ENCODE data around the gene GSTT2B. TPM values are rescaled to one million over a fixed set of nuclear protein-coding genes. Genes with fewer than 3 reads are reported as not detected.
"Not testable (repeated sequence)": the region's sequence is repeated elsewhere in the genome, so short reads cannot be mapped to it uniquely, and the experiment has no call there.

GSTT2B gene
- total RNA-seq, 1 donor from 2014 or later: 4.8 TPM

DNA sequence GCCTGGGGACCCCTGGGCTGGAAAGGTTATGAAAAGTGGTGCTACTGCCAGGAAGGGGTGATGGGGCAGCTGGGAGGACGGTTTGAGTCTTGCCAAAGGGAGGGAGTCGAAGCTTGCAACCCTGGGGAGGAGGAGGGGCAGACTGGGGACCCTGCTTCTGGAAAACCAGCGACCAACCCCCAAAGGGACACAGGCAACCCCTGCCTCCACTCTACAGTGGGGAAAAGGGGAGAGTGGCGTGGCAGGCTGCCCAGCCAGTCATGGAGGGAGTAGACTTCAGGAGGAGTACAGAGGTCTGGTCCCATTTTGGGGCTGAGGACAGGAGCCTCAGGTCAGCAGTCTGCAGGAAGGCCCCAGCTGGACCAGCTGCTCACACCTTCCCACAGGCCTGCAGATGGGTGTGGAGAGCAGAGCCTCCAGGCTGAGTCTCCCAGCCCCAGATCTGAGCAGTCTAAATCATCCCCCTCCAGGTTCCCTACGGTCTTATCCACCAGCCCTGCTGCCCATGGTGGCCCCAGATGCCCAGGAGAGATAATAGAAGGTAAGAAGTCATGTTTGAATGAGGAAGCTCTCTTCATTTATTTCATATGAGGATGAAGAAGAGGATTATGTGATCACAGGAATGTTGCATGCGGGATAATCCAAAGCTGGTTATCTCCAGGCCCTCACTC is 10.0 kb upstream of the GSTT2B start:
- H3K4me3 Mint-ChIP-seq (ENCODE audit: low read depth): no peak overlapping the region
- no peak for DNase-seq (ENCODE audit: low spot score, unreplicated experiment)
- TF ChIP-seq, protein P1, sequence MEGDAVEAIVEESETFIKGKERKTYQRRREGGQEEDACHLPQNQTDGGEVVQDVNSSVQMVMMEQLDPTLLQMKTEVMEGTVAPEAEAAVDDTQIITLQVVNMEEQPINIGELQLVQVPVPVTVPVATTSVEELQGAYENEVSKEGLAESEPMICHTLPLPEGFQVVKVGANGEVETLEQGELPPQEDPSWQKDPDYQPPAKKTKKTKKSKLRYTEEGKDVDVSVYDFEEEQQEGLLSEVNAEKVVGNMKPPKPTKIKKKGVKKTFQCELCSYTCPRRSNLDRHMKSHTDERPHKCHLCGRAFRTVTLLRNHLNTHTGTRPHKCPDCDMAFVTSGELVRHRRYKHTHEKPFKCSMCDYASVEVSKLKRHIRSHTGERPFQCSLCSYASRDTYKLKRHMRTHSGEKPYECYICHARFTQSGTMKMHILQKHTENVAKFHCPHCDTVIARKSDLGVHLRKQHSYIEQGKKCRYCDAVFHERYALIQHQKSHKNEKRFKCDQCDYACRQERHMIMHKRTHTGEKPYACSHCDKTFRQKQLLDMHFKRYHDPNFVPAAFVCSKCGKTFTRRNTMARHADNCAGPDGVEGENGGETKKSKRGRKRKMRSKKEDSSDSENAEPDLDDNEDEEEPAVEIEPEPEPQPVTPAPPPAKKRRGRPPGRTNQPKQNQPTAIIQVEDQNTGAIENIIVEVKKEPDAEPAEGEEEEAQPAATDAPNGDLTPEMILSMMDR (IDR thresholded peaks at IDR 0.05; ENCODE audit: unreplicated experiment): no peak
- no peaks in the 10 kb centered on the region for H3K9me3 Mint-ChIP-seq (ENCODE audit: low read depth)
- H3K27me3 Mint-ChIP-seq: no peaks in the 10 kb centered on the region
- no peak overlapping the region for H3K27ac Mint-ChIP-seq
- peaks cover 15% of the 10 kb centered on the region for H3K36me3 Mint-ChIP-seq (ENCODE audit: insufficient read depth)
- H3K4me1 Mint-ChIP-seq (ENCODE audit: low read depth): no peaks in the 10 kb centered on the region

DNA sequence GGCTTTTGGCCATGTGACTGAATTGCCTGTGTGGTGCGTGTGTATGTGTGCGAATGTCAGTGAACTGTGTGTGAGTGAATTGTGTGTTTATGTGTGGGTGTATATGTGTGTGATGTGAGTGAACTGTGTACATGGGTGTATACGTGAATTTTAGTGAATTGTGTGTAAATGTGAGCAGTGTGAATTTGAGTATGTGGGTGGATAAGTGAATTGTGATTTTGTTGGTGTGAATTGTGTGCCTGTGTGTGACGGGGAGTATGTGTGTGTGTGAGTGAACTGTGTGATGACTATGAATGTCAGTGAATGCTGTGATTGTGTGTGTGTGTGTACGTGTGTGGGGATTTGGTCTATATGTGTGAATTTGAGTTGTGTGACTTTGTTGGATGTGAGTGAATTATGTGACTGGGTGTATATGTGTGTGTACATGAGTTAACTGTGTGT is 9.2 kb upstream of the GSTT2B start:
- H3K9me3 Mint-ChIP-seq (ENCODE audit: low read depth): no peaks in the 10 kb centered on the region

DNA sequence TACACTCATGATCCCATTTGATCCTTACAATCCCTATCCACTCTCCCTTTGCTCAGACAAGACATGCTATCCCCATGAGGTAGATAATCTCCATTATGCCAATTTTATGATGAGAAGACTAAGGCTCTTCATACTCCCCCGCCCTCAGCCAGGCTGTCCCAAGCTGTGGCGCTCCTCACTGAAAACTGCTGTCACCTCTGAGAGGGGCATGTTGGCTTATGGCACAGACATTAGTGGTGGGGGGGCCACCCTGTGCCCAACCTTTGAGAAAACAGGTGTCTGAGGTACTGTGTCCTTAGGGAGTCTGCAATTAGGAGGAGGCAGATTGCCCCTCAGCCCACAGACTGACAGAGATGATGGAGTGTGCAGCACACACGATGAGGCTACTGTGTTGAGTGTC is 8.1 kb upstream of the GSTT2B start:
- no peak overlapping the region for H3K27ac Mint-ChIP-seq
- DNase-seq (ENCODE audit: low spot score, unreplicated experiment): no peak

More for the DNA sequence above, 9.2 kb upstream of the GSTT2B start:
- TF ChIP-seq, protein P1 (IDR thresholded peaks at IDR 0.05; ENCODE audit: unreplicated experiment): no peak
- no peak overlapping the region for H3K27ac Mint-ChIP-seq
- no peak for DNase-seq (ENCODE audit: low spot score, unreplicated experiment)
- peaks cover 15% of the 10 kb centered on the region for H3K36me3 Mint-ChIP-seq (ENCODE audit: insufficient read depth)
- H3K27me3 Mint-ChIP-seq: no peaks in the 10 kb centered on the region
- H3K4me3 Mint-ChIP-seq (ENCODE audit: low read depth): no peak overlapping the region
- H3K4me1 Mint-ChIP-seq (ENCODE audit: low read depth): no peaks in the 10 kb centered on the region

DNA sequence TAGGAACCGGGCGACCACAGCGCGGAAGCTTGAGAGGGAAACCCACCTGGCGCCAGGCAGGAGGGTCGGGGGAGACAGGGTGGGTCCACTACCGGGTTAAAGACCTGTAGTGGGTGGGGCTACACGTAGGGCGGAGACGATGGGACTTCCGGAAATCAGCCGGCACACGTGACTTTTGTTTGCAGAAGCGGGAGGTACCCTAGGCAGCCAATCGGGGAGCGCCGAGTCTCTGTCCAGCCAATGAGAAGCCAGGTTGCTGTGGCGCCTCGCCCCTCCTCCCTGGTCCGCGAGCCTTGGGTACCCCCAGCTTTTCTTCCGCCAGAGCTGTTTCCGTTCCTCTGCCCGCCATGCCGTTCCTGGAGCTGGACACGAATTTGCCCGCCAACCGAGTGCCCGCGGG is 5.6 kb upstream of the GSTT2B start, which contains the start of gene DDTL:
Gene DDTL, plus strand, starts transcription at position 321 of the 400 bp plus-strand sequence. Its CDS starts 27 bp downstream, at position 348.
- H3K27me3 Mint-ChIP-seq; H3K9me3 Mint-ChIP-seq (ENCODE audit: low read depth); DNase-seq (ENCODE audit: low spot score, unreplicated experiment); H3K4me3 Mint-ChIP-seq (ENCODE audit: low read depth); H3K27ac Mint-ChIP-seq; H3K4me1 Mint-ChIP-seq (ENCODE audit: low read depth): not testable (repeated sequence)
- H3K36me3 Mint-ChIP-seq (ENCODE audit: insufficient read depth): peaks cover 15% of the 10 kb centered on the region

More for the DNA sequence above, 8.1 kb upstream of the GSTT2B start:
- no peaks in the 10 kb centered on the region for H3K4me1 Mint-ChIP-seq (ENCODE audit: low read depth)
- H3K27me3 Mint-ChIP-seq: no peaks in the 10 kb centered on the region
- no peaks in the 10 kb centered on the region for H3K9me3 Mint-ChIP-seq (ENCODE audit: low read depth)
- TF ChIP-seq, protein P1 (IDR thresholded peaks at IDR 0.05; ENCODE audit: unreplicated experiment): no peak
- H3K36me3 Mint-ChIP-seq (ENCODE audit: insufficient read depth): peaks cover 15% of the 10 kb centered on the region
- no peak overlapping the region for H3K4me3 Mint-ChIP-seq (ENCODE audit: low read depth)

DNA sequence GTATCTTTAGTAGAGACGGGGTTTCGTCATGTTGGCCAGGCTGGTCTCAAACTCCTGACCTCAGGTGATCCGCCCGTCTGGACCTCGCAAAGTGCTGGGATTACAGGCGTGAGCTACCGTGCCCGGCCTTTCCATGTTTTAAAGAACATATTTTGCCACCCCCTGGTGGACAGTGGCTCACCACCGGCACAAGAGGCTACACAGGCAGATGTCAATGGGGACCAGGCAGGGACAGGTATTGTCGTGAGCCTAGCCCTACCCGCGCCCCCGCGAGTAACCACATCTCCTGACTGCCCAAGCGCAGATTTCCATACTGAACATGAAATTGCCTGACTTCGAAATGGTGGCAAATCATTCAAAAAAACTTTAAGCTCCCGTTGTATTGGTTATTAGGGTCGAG is 5.1 kb upstream of the GSTT2B start:
- not testable (repeated sequence) for H3K27ac Mint-ChIP-seq; H3K9me3 Mint-ChIP-seq (ENCODE audit: low read depth); H3K4me1 Mint-ChIP-seq (ENCODE audit: low read depth); H3K27me3 Mint-ChIP-seq; DNase-seq (ENCODE audit: low spot score, unreplicated experiment); H3K4me3 Mint-ChIP-seq (ENCODE audit: low read depth)
- peaks cover 11% of the 10 kb centered on the region for H3K36me3 Mint-ChIP-seq (ENCODE audit: insufficient read depth)

DNA sequence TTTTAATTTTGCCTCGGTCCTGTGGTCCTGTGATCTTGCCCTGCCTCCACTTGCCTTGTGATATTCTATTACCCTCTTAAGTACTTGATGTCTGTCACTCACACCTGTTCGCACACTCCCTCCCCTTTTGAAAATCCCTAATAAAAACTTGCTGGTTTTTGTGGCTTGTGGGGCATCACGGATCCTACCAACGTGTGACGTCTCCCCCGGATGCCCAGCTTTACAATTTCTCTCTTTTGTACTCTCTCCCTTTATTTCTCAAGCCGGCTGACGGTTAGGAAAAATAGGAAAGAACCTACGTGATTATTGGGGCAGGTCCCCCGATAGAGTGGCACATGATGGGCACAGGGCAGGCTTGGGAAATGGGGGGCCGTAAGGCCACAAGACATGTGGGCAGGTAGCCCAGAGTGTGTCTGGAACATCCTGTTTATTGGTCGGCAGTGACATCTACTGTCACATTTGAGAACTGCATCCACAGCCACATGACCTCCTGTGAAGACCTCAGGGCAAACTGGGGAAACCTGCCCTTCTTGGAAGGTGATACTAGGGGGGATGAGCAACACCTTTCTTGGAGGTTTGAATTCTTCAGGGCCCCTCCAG is 4.6 kb downstream of the GSTT2B start:
- H3K4me3 Mint-ChIP-seq (ENCODE audit: low read depth); H3K27ac Mint-ChIP-seq; H3K36me3 Mint-ChIP-seq (ENCODE audit: insufficient read depth); H3K9me3 Mint-ChIP-seq (ENCODE audit: low read depth); H3K4me1 Mint-ChIP-seq (ENCODE audit: low read depth); H3K27me3 Mint-ChIP-seq: not testable (repeated sequence)
- DNase-seq (ENCODE audit: low spot score, unreplicated experiment): peak; percentile 69
- TF ChIP-seq, protein P1 (IDR thresholded peaks at IDR 0.05; ENCODE audit: unreplicated experiment): peak; percentile 81

DNA sequence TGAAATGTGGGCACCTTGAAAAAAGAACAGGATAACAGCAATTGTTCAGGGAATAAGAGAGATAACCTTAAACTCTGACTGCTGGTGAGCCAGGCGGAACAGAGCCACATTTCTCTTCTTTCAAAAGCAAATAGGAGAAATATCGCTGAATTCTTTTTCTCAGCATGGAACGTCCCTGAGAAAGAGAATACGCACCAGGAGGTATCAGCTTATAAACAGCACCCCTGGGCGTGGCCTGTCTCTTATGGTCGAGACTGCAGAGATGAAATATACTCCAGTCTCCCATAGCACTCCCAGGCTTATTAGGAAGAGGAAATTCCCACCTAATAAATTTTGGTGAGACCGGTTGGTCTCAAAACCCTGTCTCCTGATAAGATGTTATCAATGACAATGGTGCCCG is 5.1 kb downstream of the GSTT2B start:
- H3K27me3 Mint-ChIP-seq; H3K27ac Mint-ChIP-seq; H3K4me1 Mint-ChIP-seq (ENCODE audit: low read depth); H3K36me3 Mint-ChIP-seq (ENCODE audit: insufficient read depth); H3K9me3 Mint-ChIP-seq (ENCODE audit: low read depth); DNase-seq (ENCODE audit: low spot score, unreplicated experiment); H3K4me3 Mint-ChIP-seq (ENCODE audit: low read depth): not testable (repeated sequence)

DNA sequence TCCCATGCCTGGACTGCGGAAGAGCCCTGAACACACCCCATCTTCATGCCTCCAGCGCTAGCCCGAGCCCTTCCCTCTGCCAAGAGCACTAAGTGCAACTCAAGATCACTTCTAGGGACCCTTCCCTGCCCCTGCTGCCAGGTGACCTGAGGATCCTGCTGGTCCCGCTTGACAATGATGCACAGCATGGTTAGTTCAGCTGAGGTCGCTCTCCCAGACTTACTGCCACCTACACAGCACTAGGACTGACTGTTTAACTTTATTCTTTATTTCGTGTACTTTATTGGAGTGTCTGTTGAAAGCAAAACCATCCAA is 6.0 kb downstream of the GSTT2B start:
- not testable (repeated sequence) for H3K27ac Mint-ChIP-seq; H3K4me3 Mint-ChIP-seq (ENCODE audit: low read depth); H3K27me3 Mint-ChIP-seq; DNase-seq (ENCODE audit: low spot score, unreplicated experiment); H3K9me3 Mint-ChIP-seq (ENCODE audit: low read depth); H3K4me1 Mint-ChIP-seq (ENCODE audit: low read depth); H3K36me3 Mint-ChIP-seq (ENCODE audit: insufficient read depth)

DNA sequence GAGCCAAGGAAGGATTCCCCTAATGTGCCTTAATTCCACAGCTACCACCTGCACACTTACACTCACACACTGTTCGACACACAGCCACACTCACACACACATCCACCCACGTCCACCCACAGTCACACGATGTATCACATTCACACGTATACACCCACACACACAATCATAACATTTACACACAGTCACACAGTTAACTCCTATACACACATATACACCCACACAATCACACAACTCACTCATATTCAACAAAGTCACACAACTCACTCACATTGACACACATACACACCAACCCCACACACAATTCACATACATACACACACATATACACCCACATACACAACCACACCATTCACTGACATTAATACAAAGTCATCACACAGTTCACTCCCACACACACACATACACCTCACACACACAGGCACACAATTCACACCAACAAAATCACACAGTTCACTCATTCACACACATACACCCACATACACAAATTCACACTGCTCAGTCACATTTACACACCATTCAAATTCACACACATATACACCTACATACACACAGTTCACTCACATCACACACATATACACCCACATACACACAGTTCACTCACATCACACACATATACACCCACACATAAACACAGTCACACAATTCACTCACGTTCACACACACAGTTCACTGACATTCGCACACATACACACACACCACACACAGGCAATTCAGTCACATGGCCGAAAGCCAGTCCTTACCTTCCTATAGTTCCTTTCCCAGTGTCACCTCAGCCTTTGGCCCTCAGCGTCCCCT is 6.6 kb downstream of the GSTT2B start:
- not testable (repeated sequence) for H3K4me3 Mint-ChIP-seq (ENCODE audit: low read depth)

More for the DNA sequence above, 6.6 kb downstream of the GSTT2B start:
- not testable (repeated sequence) for H3K27ac Mint-ChIP-seq; H3K36me3 Mint-ChIP-seq (ENCODE audit: insufficient read depth); H3K4me1 Mint-ChIP-seq (ENCODE audit: low read depth); H3K27me3 Mint-ChIP-seq; DNase-seq (ENCODE audit: low spot score, unreplicated experiment); H3K9me3 Mint-ChIP-seq (ENCODE audit: low read depth)

Measured in progenitor cell of endocrine pancreas (in vitro differentiated cells).